Fibroblast of lung (primary cell): ENCODE data around the gene NOL12.

Source experiments
- CTCF ChIP-seq, 2 donors: IDR thresholded peaks in 1 of 2; conservative IDR thresholded peaks in 1 of 2; 1 replicate in 1 of 2; 2 replicates in 1 of 2; pipeline ENCODE4 v1.5.1; 2011 to 2012; ENCODE audit warnings: low read length in 2 of 2, control low read depth in 1 of 2, inconsistent platforms in 1 of 2, low read depth in 1 of 2, mild to moderate bottlenecking in 1 of 2
- EZH2 ChIP-seq: IDR thresholded peaks from 2 replicates; pipeline ENCODE4 v1.5.1; 2012; ENCODE audit warnings: low read length, control low read depth, mild to moderate bottlenecking; ENCODE audit errors: missing control alignments

GRCh38 chr22:37678372-37678771 lies 7.8 kb upstream of the NOL12 start:
- no peak for TF ChIP-seq CTCF (conservative IDR thresholded peaks at IDR 0.05 in 1 of 2, IDR thresholded peaks at IDR 0.05 in 1 of 2; ENCODE audit: low read depth in 1 of 2, low read length in 2 of 2)
- no peak for TF ChIP-seq EZH2
